HUES48 (cell line): ENCODE measurements around the gene RAB11FIP5.
"Not testable (repeated sequence)": the region's sequence is repeated elsewhere in the genome, so short reads cannot be mapped to it uniquely, and the experiment has no call there.

Source experiments
- H3K27ac ChIP-seq: one replicate; pipeline ENCODE4 v1.7.0; 2013; ENCODE audit warnings: low read depth, low read length, inconsistent platforms
- H3K27me3 ChIP-seq: 2 replicates; pipeline ENCODE4 v1.6.1; 2013; ENCODE audit warnings: mild to moderate bottlenecking, low read length; ENCODE audit not compliant: control insufficient read depth, insufficient read depth
- H3K36me3 ChIP-seq: 2 replicates; pipeline ENCODE4 v1.6.1; 2013; ENCODE audit warnings: low read length; ENCODE audit not compliant: control insufficient read depth, insufficient read depth
- H3K4me1 ChIP-seq: 2 replicates; pipeline ENCODE4 v1.6.1; 2013; ENCODE audit warnings: mild to moderate bottlenecking, low read length; ENCODE audit not compliant: control insufficient read depth, insufficient read depth
- H3K4me3 ChIP-seq: 2 replicates; pipeline ENCODE4 v1.5.1; 2013; ENCODE audit warnings: mild to moderate bottlenecking, low read depth, low read length
- H3K9ac ChIP-seq: 2 replicates; pipeline ENCODE4 v1.6.1; 2013; ENCODE audit warnings: mild to moderate bottlenecking, low read depth, low read length, moderate library complexity
- H3K9me3 ChIP-seq: 2 replicates; pipeline ENCODE4 v1.6.1; 2013; ENCODE audit warnings: low read length; ENCODE audit not compliant: control insufficient read depth, insufficient read depth

Gene RAB11FIP5

GRCh38 chr2:73128841-73129535 is 16.2 kb upstream of the RAB11FIP5 start:
- Histone ChIP-seq H3K36me3 (no peaks in the 10 kb centered on the region), H3K9ac (no peak overlapping the region), H3K4me3 (no peak overlapping the region), H3K4me1 (no peaks in the 10 kb centered on the region), H3K27me3 (no peaks in the 10 kb centered on the region), H3K27ac (no peak overlapping the region), H3K9me3 (no peaks in the 10 kb centered on the region)

DNA sequence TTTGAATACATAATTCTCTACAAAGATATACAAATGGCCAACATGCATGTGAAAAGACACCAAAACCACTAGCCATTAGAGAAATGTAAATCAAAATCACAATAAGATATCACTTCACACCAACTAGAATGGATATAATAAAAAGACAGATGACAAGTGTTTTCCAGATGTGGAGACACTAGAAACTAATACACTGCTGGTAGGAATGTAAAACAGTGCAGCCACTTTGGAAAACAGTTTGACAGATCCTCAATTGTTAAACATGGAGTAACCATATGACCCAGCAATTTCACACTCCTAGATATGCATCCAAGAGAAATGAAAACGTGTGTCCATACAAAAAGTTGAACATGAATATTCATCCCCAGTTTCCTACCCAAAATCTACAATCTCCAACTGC is 9.8 kb upstream of the RAB11FIP5 start:
- Histone ChIP-seq H3K9me3 (no peaks in the 10 kb centered on the region), H3K27ac (no peak overlapping the region), H3K27me3 (no peaks in the 10 kb centered on the region), H3K4me3 (no peak overlapping the region), H3K4me1 (no peaks in the 10 kb centered on the region), H3K36me3 (no peaks in the 10 kb centered on the region), H3K9ac (no peak overlapping the region)

DNA sequence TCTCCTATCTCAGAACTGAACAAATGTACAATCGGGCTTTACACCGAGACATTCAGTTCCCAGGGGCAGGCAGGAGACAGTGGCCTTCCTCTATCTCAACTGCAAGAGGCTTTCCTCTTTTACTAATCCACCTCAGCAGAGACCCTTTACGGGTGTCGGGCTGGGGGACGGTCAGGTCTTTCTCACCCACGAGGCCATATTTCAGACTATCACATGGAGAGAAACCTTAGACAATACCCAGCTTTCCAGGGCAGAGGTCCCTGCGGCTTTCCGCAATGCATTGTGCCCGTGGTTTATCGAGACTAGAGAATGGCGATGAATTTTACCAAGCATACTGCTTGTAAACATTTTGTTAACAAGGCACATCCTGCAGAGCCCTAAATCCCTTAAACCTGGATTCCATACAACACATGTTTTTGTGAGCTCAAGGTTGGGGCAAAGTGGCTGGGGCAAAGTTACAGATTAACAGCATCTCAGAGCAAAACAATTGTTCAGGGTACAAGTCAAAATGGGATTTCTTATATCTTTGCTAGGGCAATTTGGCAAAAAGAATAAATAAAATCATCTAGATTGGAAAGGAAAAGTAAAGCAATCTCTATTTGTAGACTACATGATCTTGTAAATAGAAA is 7.0 kb upstream of the RAB11FIP5 start:
- not testable (repeated sequence) for H3K9me3 ChIP-seq, H3K27ac ChIP-seq, H3K9ac ChIP-seq, H3K36me3 ChIP-seq, H3K4me3 ChIP-seq, H3K4me1 ChIP-seq, H3K27me3 ChIP-seq

GRCh38 chr2:73117441-73117840 is 4.7 kb upstream of the RAB11FIP5 start:
- no peaks in the 10 kb centered on the region for H3K36me3 ChIP-seq
- no peaks in the 10 kb centered on the region for H3K4me1 ChIP-seq
- no peak overlapping the region for H3K9ac ChIP-seq
- no peaks in the 10 kb centered on the region for H3K9me3 ChIP-seq
- peaks cover 5% of the 10 kb centered on the region for H3K27me3 ChIP-seq
- H3K4me3 ChIP-seq: no peak overlapping the region
- H3K27ac ChIP-seq: no peak overlapping the region

- H3K27ac ChIP-seq: no peak overlapping the region
- no peak overlapping the region for H3K4me3 ChIP-seq
- H3K4me1 ChIP-seq: peaks cover 1% of the 10 kb centered on the region; the same call in 1 of the 2 replicates
- peaks cover 11% of the 10 kb centered on the region for H3K27me3 ChIP-seq
- no peak overlapping the region for H3K9ac ChIP-seq
- H3K9me3 ChIP-seq: no peaks in the 10 kb centered on the region
- no peaks in the 10 kb centered on the region for H3K36me3 ChIP-seq
Measured at GRCh38 chr2:73116182-73116960, 3.6 kb upstream of the RAB11FIP5 start.

- no peak overlapping the region for H3K27ac ChIP-seq
- no peaks in the 10 kb centered on the region for H3K36me3 ChIP-seq
- H3K9ac ChIP-seq: no peak overlapping the region
- no peaks in the 10 kb centered on the region for H3K9me3 ChIP-seq
- H3K4me1 ChIP-seq: peaks cover 15% of the 10 kb centered on the region
- H3K27me3 ChIP-seq: peaks cover 11% of the 10 kb centered on the region
- no peak overlapping the region for H3K4me3 ChIP-seq
Measured at GRCh38 chr2:73114273-73114867, 1.6 kb upstream of the RAB11FIP5 start.

DNA sequence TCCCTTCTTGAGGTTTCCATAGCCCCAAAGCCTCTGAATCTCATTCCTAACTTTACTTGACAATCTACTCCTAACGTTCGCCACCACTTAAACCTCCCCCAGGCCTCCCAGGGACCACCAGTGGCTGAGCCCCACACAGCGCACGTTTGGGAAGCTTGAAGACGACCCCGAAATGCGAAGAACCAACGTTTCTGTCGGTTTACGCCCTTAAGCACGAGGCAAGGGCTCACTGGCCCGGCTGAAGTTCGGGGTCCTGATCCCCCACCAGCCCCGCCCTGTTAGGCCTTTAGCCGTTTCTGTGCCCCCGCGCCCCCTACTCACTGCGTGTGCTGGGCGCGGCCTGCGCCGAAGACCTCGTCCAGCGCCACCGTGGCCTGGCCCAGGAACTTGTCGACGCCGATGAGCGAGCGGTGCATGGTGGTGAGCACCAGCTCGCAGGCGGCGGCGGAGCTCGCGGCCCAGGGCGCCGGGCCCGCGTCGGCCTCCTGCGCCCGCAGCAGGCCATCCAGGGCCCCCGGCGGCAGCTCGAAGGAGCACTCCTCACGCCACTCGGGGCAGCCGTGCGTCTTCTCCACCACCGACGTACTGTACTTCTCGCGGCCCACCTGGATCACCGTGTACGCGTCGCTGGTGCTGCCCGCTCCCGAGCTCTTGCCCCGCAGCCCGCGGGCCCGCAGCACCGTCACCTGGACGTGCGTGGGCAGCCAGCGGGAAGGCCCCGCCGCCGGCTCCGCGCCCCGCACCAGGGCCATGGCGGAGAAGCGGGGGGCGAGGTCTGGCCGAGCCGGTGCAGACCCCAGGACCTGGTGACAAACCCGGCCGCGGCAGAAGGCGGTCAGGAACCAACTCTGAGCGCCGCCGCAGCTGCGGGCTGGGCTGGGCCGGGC is 479 bp downstream of the RAB11FIP5 start:
- Histone ChIP-seq H3K9ac (peak overlapping the region; percentile 59), H3K27me3 (peaks cover 11% of the 10 kb centered on the region), H3K4me1 (peaks cover 15% of the 10 kb centered on the region), H3K27ac (peak overlapping the region; percentile 26), H3K4me3 (peak overlapping the region; percentile 80), H3K9me3 (no peaks in the 10 kb centered on the region), H3K36me3 (no peaks in the 10 kb centered on the region)

GRCh38 chr2:73111073-73112025 is 1.4 kb downstream of the RAB11FIP5 start:
- Histone ChIP-seq H3K9ac (no peak overlapping the region), H3K36me3 (no peaks in the 10 kb centered on the region), H3K27ac (peak overlapping the region; percentile 26), H3K4me1 (peaks cover 15% of the 10 kb centered on the region), H3K9me3 (no peaks in the 10 kb centered on the region), H3K27me3 (peaks cover 11% of the 10 kb centered on the region), H3K4me3 (peak overlapping the region; percentile 80)

DNA sequence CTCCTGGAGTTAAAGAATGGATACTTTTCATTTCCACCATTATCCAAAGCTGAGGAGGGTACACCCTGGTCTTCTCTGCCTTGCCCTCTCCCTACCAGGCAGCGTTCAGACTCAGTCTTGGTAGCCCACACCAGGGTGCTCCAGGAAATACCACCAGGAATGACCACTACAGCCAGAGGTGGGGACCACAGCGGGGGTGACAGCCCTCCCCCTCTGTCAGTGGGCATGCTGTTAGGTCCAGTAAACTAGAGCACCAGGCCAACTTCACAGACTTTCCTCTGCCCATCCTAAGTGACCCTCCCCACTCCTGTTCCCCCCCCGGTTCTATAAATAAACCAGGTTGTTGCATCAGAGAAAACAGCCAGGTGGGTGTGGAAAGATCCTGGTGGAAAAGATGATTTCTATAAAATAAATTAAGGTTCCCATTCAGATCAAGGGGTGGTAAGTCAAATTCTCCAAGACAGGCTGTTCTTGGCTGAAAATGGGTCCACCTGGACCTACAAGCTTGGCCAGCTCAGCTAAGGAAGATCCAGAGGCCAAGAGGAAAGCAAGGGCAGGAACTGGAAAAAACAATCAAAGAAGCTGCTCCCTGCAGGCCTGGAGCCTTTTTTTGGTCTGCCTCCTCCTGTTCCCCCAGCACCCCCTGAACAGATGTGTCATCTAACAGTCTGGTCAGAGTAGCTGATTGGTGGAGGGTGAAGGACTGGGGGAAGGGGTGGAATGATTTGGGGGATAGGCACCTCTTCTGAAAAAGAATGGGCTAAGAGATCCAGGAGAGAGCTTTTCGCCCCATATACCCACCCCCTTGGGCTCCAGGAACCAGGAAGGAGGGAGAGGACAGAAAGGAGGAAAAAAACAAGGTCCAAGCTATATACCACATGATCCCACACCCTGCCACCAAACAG is 2.3 kb downstream of the RAB11FIP5 start:
- Histone ChIP-seq H3K27ac (no peak overlapping the region), H3K4me3 (no peak overlapping the region), H3K9ac (no peak overlapping the region), H3K36me3 (no peaks in the 10 kb centered on the region), H3K27me3 (peaks cover 11% of the 10 kb centered on the region), H3K4me1 (peaks cover 15% of the 10 kb centered on the region), H3K9me3 (no peaks in the 10 kb centered on the region)
